WTC11 (cell line): ENCODE measurements around the gene FPR2. TPM values are rescaled to one million over a fixed set of nuclear protein-coding genes. Genes with fewer than 3 reads are reported as not detected.

Experiments used
- ATAC-seq: fragments of 200-7000 bp; cut with Tn5 transposase; 2 replicates; pipeline ENCODE4 v1.10.0; 2021; ENCODE audit warnings: mild to moderate bottlenecking, moderate library complexity
- CTCF ChIA-PET: fragments of 300-600 bp; sonication (Branson Sonifier 250); formaldehyde crosslinking; loops from one replicate; lab custom pipeline; 2021; ENCODE audit warnings: antibody characterized with exemption; lab: Charles Lee
- POLR2A ChIA-PET: fragments of 350-600 bp; sonication (Branson Sonifier 250); formaldehyde crosslinking; loops from one replicate; lab custom pipeline; 2021; ENCODE audit warnings: antibody characterized with exemption; lab: Charles Lee
- DNase-seq: peaks from one replicate; pipeline ENCODE4 v3.0.0; 2021; ENCODE audit warnings: low spot score
- H3K27ac Mint-ChIP-seq: 2 replicates; pipeline ENCODE4 v1.8.0; 2021; ENCODE audit warnings: mixed read lengths
- H3K27me3 Mint-ChIP-seq: 2 replicates; pipeline ENCODE4 v1.8.0; 2021; ENCODE audit warnings: low read depth, mild to moderate bottlenecking, moderate library complexity, mixed read lengths
- H3K36me3 Mint-ChIP-seq: 2 replicates; pipeline ENCODE4 v1.8.0; 2021; ENCODE audit warnings: mixed read lengths
- H3K4me1 Mint-ChIP-seq: 2 replicates; pipeline ENCODE4 v1.8.0; 2022; ENCODE audit warnings: mixed read lengths
- H3K4me3 Mint-ChIP-seq: 2 replicates; pipeline ENCODE4 v1.8.0; 2021; ENCODE audit warnings: mild to moderate bottlenecking, moderate library complexity, mixed read lengths
- H3K9me3 Mint-ChIP-seq: 2 replicates; pipeline ENCODE4 v1.8.0; 2021; ENCODE audit warnings: mixed read lengths
- ETV6 ChIP-seq: sonication (generic); formaldehyde crosslinking; IDR thresholded peaks from 2 replicates; pipeline ENCODE4 v1.8.1; 2022; ENCODE audit warnings: mild to moderate bottlenecking, missing genetic modification reagents
- FOXJ3 ChIP-seq: sonication (generic); formaldehyde crosslinking; IDR thresholded peaks from 2 replicates; pipeline ENCODE4 v1.9.0; 2021; ENCODE audit warnings: missing genetic modification reagents, mild to moderate bottlenecking, borderline replicate concordance
- GTF2I ChIP-seq: fragments of 250-450 bp; sonication (Bioruptor Pico); conservative IDR thresholded peaks from 2 replicates; pipeline ENCODE4 v1.4.0; 2021; ENCODE audit warnings: mild to moderate bottlenecking
- IRF2 ChIP-seq: sonication (generic); formaldehyde crosslinking; IDR thresholded peaks from 2 replicates; pipeline ENCODE4 v1.8.0; 2022; ENCODE audit warnings: low read depth, missing genetic modification reagents, borderline replicate concordance
- JAZF1 ChIP-seq: fragments of 250-450 bp; sonication (Bioruptor Pico); IDR thresholded peaks from 2 replicates; pipeline ENCODE4 v1.9.0; 2021; ENCODE audit warnings: moderate library complexity, mild to moderate bottlenecking, inconsistent platforms
- MXD4 ChIP-seq: fragments of 250-450 bp; sonication (Bioruptor Pico); IDR thresholded peaks from 2 replicates; pipeline ENCODE4 v1.8.0; 2021; ENCODE audit warnings: mild to moderate bottlenecking, moderate library complexity, borderline replicate concordance
- NFATC4 ChIP-seq: fragments of 250-450 bp; sonication (Bioruptor Pico); IDR thresholded peaks from 2 replicates; pipeline ENCODE4 v1.9.0; 2021; ENCODE audit warnings: mild to moderate bottlenecking
- OVOL2 ChIP-seq: fragments of 250-450 bp; sonication (Bioruptor Pico); IDR thresholded peaks from 2 replicates; pipeline ENCODE4 v1.9.0; 2021; ENCODE audit warnings: mild to moderate bottlenecking, borderline replicate concordance
- RELA ChIP-seq: sonication (generic); formaldehyde crosslinking; IDR thresholded peaks from 2 replicates; pipeline ENCODE4 v1.8.1; 2022; ENCODE audit warnings: missing genetic modification reagents, mild to moderate bottlenecking, borderline replicate concordance
- TEAD1 ChIP-seq: sonication (generic); formaldehyde crosslinking; IDR thresholded peaks from 2 replicates; pipeline ENCODE4 v1.8.0; 2022; ENCODE audit warnings: mild to moderate bottlenecking, missing genetic modification reagents
- ZNF232 ChIP-seq: sonication (generic); formaldehyde crosslinking; IDR thresholded peaks from 2 replicates; pipeline ENCODE4 v1.8.0; 2022; ENCODE audit warnings: mild to moderate bottlenecking, missing genetic modification reagents
- ZNF416 ChIP-seq: fragments of 250-450 bp; sonication (Bioruptor Pico); IDR thresholded peaks from 2 replicates; pipeline ENCODE4 v1.9.0; 2021; ENCODE audit warnings: mild to moderate bottlenecking, inconsistent platforms
- total RNA-seq: library from RNA; stranded (reverse); gene quantifications from 3 replicates; pipeline ENCODE4 v1.2.3, GENCODE V29; 2021
- TF ChIP-seq, protein P1 (sequence below): sonication (generic); formaldehyde crosslinking; IDR thresholded peaks from 2 replicates; pipeline ENCODE4 v1.8.1; 2023; ENCODE audit warnings: mild to moderate bottlenecking, moderate library complexity, missing genetic modification reagents
- TF ChIP-seq, protein P2 (sequence below): fragments of 250-450 bp; sonication (Bioruptor Pico); IDR thresholded peaks from 2 replicates; pipeline ENCODE4 v2.1.2; 2022; ENCODE audit warnings: mild to moderate bottlenecking, moderate library complexity
- TF ChIP-seq, protein P3 (sequence below): sonication (generic); formaldehyde crosslinking; IDR thresholded peaks from 2 replicates; pipeline ENCODE4 v1.8.1; 2023; ENCODE audit warnings: mild to moderate bottlenecking, missing genetic modification reagents, moderate library complexity
- TF ChIP-seq, protein P4 (sequence below): sonication (generic); formaldehyde crosslinking; IDR thresholded peaks from 2 replicates; pipeline ENCODE4 v1.8.0; 2022; ENCODE audit warnings: missing genetic modification reagents
- TF ChIP-seq, protein P5 (sequence below): fragments of 250-450 bp; sonication (Bioruptor Pico); IDR thresholded peaks from 2 replicates; pipeline ENCODE4 v1.9.0; 2021; ENCODE audit warnings: mild to moderate bottlenecking
- TF ChIP-seq, protein P6 (sequence below): fragments of 250-450 bp; sonication (Bioruptor Pico); IDR thresholded peaks from 2 replicates; pipeline ENCODE4 v1.9.0; 2021; ENCODE audit warnings: mild to moderate bottlenecking
- TF ChIP-seq, protein P7 (sequence below): sonication (generic); formaldehyde crosslinking; IDR thresholded peaks from 2 replicates; pipeline ENCODE4 v1.8.0; 2023; ENCODE audit warnings: mild to moderate bottlenecking, missing genetic modification reagents

The FPR2 gene
- total RNA-seq, 1 experiment from 2014 or later = 0.31 TPM

DNA sequence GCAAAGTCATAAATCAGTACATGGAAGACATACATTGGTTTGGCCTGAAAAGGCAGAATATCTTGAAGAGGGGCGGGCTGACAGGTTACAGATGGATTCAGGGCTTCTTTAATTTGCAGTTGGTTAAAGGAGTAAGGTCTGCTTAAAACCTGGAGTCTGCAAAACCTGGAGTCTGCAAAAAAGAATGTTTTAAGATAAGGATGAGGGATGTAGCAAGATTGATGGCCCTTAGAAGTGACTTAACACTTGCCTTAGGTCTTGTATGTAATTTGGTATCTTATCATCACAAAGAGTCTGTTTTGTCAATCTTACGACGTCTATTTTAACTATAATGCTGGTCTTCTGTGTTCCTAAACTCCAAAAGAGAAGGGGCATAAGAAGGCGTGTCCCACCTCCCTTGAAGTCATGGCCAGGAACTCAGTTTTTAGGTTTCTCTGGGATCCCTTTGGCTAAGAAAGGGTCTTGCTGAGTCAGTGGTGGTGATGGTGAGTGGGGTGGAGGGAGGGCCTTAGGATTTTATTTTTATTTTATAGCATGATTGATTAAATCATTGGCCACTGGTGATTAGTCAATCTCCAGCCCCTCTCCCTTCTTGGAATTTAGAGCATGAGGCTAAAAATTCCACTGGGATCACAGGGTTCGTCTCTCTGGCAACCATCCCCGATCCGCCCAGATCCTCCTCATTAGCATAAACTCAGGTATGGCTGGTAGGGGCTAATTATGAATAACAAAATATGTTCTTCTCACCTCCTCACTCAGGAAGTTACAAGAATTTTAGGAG is 27.0 kb upstream of the FPR2 start:
- DNase-seq (no peak), ATAC-seq (peak; percentile 46)
- POLR2A ChIA-PET = no interaction called here
- Mint-ChIP-seq H3K4me3 (no peak overlapping the region), H3K4me1 (peaks cover 14% of the 10 kb centered on the region), H3K9me3 (peaks cover 22% of the 10 kb centered on the region), H3K27me3 (peaks cover 8% of the 10 kb centered on the region), H3K36me3 (peaks cover 20% of the 10 kb centered on the region), H3K27ac (no peak overlapping the region)
- no peak for TF ChIP-seq RELA (CRISPR knock-in tag)
- TF ChIP-seq, protein P1, sequence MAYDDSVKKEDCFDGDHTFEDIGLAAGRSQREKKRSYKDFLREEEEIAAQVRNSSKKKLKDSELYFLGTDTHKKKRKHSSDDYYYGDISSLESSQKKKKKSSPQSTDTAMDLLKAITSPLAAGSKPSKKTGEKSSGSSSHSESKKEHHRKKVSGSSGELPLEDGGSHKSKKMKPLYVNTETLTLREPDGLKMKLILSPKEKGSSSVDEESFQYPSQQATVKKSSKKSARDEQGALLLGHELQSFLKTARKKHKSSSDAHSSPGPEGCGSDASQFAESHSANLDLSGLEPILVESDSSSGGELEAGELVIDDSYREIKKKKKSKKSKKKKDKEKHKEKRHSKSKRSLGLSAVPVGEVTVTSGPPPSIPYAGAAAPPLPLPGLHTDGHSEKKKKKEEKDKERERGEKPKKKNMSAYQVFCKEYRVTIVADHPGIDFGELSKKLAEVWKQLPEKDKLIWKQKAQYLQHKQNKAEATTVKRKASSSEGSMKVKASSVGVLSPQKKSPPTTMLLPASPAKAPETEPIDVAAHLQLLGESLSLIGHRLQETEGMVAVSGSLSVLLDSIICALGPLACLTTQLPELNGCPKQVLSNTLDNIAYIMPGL (CRISPR knock-in tag) = no peak
- TF ChIP-seq OVOL2 (CRISPR knock-in tag) = no peak
- TF ChIP-seq NFATC4 (CRISPR knock-in tag) = no peak
- TF ChIP-seq, protein P2, sequence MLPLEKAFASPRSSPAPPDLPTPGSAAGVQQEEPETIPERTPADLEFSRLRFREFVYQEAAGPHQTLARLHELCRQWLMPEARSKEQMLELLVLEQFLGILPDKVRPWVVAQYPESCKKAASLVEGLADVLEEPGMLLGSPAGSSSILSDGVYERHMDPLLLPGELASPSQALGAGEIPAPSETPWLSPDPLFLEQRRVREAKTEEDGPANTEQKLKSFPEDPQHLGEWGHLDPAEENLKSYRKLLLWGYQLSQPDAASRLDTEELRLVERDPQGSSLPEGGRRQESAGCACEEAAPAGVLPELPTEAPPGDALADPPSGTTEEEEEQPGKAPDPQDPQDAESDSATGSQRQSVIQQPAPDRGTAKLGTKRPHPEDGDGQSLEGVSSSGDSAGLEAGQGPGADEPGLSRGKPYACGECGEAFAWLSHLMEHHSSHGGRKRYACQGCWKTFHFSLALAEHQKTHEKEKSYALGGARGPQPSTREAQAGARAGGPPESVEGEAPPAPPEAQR = no peak
- TF ChIP-seq, protein P3, sequence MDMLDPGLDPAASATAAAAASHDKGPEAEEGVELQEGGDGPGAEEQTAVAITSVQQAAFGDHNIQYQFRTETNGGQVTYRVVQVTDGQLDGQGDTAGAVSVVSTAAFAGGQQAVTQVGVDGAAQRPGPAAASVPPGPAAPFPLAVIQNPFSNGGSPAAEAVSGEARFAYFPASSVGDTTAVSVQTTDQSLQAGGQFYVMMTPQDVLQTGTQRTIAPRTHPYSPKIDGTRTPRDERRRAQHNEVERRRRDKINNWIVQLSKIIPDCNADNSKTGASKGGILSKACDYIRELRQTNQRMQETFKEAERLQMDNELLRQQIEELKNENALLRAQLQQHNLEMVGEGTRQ (CRISPR knock-in tag) = no peak
- TF ChIP-seq, protein P4, sequence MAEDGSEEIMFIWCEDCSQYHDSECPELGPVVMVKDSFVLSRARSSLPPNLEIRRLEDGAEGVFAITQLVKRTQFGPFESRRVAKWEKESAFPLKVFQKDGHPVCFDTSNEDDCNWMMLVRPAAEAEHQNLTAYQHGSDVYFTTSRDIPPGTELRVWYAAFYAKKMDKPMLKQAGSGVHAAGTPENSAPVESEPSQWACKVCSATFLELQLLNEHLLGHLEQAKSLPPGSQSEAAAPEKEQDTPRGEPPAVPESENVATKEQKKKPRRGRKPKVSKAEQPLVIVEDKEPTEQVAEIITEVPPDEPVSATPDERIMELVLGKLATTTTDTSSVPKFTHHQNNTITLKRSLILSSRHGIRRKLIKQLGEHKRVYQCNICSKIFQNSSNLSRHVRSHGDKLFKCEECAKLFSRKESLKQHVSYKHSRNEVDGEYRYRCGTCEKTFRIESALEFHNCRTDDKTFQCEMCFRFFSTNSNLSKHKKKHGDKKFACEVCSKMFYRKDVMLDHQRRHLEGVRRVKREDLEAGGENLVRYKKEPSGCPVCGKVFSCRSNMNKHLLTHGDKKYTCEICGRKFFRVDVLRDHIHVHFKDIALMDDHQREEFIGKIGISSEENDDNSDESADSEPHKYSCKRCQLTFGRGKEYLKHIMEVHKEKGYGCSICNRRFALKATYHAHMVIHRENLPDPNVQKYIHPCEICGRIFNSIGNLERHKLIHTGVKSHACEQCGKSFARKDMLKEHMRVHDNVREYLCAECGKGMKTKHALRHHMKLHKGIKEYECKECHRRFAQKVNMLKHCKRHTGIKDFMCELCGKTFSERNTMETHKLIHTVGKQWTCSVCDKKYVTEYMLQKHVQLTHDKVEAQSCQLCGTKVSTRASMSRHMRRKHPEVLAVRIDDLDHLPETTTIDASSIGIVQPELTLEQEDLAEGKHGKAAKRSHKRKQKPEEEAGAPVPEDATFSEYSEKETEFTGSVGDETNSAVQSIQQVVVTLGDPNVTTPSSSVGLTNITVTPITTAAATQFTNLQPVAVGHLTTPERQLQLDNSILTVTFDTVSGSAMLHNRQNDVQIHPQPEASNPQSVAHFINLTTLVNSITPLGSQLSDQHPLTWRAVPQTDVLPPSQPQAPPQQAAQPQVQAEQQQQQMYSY (CRISPR knock-in tag) = peak; percentile 39; the same call in 1 of the 2 replicates
- TF ChIP-seq, all 79 proteins: peak for 1
- CTCF ChIA-PET = no interaction called here

DNA sequence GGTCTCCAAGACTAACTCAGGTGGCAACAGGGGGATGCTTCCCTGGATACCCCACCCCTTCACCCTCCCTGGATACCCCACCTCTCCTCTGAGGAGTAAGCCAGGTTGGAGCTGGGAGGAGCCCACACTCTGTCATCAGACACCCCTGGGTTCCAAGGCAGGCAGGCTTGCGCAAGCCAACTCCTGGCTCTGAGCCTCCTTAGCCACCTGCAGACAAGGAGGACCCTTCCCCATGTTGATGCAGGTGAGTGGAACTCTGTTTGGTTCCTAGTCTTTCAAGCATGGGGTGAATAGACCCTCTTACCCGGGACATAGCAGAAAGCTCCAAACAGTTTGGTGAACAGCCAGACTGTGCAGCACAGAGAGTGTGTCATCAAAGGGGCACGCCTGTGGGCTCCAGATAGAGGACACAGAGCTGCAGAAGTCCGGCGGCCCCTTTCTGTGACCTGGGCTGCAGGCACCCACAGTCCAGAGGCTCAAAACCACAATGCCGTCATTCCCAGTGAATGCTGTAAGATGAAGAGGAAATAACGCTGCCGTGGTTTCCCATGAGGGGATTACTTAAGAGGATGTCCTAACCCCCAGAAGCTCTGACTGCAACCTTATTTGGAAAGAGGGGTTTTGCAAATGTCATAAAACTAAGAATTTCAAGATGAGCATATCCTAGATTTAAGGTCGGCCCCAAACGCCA is 25.1 kb upstream of the FPR2 start:
- H3K9me3 Mint-ChIP-seq = peaks cover 13% of the 10 kb centered on the region
- no peak for TF ChIP-seq JAZF1 (CRISPR knock-in tag)
- no peak for TF ChIP-seq MXD4
- TF ChIP-seq ZNF416 = no peak
- no peak for TF ChIP-seq FOXJ3 (CRISPR knock-in tag)
- no peak for TF ChIP-seq ZNF232 (CRISPR knock-in tag)
- TF ChIP-seq TEAD1 (CRISPR knock-in tag) = no peak
- no peak for TF ChIP-seq NFATC4 (CRISPR knock-in tag)
- TF ChIP-seq GTF2I = no peak
- TF ChIP-seq ETV6 (CRISPR knock-in tag) = no peak
- TF ChIP-seq IRF2 (CRISPR knock-in tag) = no peak
- TF ChIP-seq, protein P5, sequence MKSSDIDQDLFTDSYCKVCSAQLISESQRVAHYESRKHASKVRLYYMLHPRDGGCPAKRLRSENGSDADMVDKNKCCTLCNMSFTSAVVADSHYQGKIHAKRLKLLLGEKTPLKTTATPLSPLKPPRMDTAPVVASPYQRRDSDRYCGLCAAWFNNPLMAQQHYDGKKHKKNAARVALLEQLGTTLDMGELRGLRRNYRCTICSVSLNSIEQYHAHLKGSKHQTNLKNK (CRISPR knock-in tag) = no peak
- TF ChIP-seq, protein P6, sequence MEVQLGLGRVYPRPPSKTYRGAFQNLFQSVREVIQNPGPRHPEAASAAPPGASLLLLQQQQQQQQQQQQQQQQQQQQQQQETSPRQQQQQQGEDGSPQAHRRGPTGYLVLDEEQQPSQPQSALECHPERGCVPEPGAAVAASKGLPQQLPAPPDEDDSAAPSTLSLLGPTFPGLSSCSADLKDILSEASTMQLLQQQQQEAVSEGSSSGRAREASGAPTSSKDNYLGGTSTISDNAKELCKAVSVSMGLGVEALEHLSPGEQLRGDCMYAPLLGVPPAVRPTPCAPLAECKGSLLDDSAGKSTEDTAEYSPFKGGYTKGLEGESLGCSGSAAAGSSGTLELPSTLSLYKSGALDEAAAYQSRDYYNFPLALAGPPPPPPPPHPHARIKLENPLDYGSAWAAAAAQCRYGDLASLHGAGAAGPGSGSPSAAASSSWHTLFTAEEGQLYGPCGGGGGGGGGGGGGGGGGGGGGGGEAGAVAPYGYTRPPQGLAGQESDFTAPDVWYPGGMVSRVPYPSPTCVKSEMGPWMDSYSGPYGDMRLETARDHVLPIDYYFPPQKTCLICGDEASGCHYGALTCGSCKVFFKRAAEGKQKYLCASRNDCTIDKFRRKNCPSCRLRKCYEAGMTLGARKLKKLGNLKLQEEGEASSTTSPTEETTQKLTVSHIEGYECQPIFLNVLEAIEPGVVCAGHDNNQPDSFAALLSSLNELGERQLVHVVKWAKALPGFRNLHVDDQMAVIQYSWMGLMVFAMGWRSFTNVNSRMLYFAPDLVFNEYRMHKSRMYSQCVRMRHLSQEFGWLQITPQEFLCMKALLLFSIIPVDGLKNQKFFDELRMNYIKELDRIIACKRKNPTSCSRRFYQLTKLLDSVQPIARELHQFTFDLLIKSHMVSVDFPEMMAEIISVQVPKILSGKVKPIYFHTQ (CRISPR knock-in tag) = no peak
- TF ChIP-seq, protein P7, sequence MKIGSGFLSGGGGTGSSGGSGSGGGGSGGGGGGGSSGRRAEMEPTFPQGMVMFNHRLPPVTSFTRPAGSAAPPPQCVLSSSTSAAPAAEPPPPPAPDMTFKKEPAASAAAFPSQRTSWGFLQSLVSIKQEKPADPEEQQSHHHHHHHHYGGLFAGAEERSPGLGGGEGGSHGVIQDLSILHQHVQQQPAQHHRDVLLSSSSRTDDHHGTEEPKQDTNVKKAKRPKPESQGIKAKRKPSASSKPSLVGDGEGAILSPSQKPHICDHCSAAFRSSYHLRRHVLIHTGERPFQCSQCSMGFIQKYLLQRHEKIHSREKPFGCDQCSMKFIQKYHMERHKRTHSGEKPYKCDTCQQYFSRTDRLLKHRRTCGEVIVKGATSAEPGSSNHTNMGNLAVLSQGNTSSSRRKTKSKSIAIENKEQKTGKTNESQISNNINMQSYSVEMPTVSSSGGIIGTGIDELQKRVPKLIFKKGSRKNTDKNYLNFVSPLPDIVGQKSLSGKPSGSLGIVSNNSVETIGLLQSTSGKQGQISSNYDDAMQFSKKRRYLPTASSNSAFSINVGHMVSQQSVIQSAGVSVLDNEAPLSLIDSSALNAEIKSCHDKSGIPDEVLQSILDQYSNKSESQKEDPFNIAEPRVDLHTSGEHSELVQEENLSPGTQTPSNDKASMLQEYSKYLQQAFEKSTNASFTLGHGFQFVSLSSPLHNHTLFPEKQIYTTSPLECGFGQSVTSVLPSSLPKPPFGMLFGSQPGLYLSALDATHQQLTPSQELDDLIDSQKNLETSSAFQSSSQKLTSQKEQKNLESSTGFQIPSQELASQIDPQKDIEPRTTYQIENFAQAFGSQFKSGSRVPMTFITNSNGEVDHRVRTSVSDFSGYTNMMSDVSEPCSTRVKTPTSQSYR (CRISPR knock-in tag) = no peak

More for the DNA sequence above, 25.1 kb upstream of the FPR2 start:
- Mint-ChIP-seq H3K36me3 (peaks cover 12% of the 10 kb centered on the region), H3K4me1 (peaks cover 12% of the 10 kb centered on the region), H3K27me3 (peaks cover 4% of the 10 kb centered on the region), H3K27ac (no peak overlapping the region), H3K4me3 (no peak overlapping the region)
- ChIA-PET POLR2A (interaction anchor here (0.6 kb wide), 1 partner anchor 9 kb away, joined by 6 read pairs; no protein-coding TSS in a partner anchor), CTCF (no interaction called here)
- DNase-seq (no peak), ATAC-seq (no peak)
